GM12878 (cell line): ENCODE results near the gene NLGN1. TPM values are rescaled to one million over a fixed set of nuclear protein-coding genes. Genes with fewer than 3 reads are reported as not detected.

Experiments used
- ATAC-seq: fragments of 200-7000 bp; cut with Tn5 transposase; 3 replicates; pipeline ENCODE4 v1.9.1; 2020; ENCODE audit warnings: mild to moderate bottlenecking, moderate library complexity
- BruUV-seq: library from RNA; stranded (reverse); fragments of 400-500 nt; replicated peaks from 2 replicates; lab custom pipeline; 2021; lab: Mats Ljungman, UMichigan
- CTCF ChIA-PET: fragments of 300-600 bp; sonication (Branson Sonifier 250); formaldehyde crosslinking; extraction: SDS; loops from one replicate; lab custom pipeline; 2021; ENCODE audit warnings: inconsistent platforms; lab: Yijun Ruan, JAX
- POLR2A ChIA-PET: fragments of 350-600 bp; formaldehyde crosslinking; extraction: SDS; loops from one replicate; lab custom pipeline; 2021; ENCODE audit warnings: inconsistent platforms; lab: Charles Lee
- RAD21 ChIA-PET: fragments of 300-600 bp; sonication (Branson Sonifier 250); formaldehyde crosslinking; loops from one replicate; lab custom pipeline; 2023; ENCODE audit warnings: antibody characterized with exemption; ENCODE audit not compliant: unreplicated experiment; lab: Charles Lee
- SMC1A ChIA-PET: fragments of 300-600 bp; sonication (Branson Sonifier 250); formaldehyde crosslinking; loops from one replicate; lab custom pipeline; 2023; ENCODE audit not compliant: unreplicated experiment, uncharacterized antibody; lab: Charles Lee
- DNase-seq: peaks from one replicate; pipeline ENCODE4 v3.0.0-alpha.2; 2011; ENCODE audit warnings: low read depth, low spot score
- FAIRE-seq: peaks from 3 replicates; lab custom pipeline; 2011; peaks lifted over from hg19 to GRCh38; lab: Jason Lieb, UNC
- H2AFZ ChIP-seq: 2 replicates; pipeline ENCODE4 v1.6.0; 2011; ENCODE audit warnings: low read depth, low read length, control low read depth; ENCODE audit not compliant: control insufficient read depth
- H3K27ac ChIP-seq: 2 replicates; pipeline ENCODE4 v1.5.1; 2011; ENCODE audit warnings: control low read depth; ENCODE audit not compliant: control insufficient read depth, insufficient read depth
- H3K27me3 ChIP-seq, 2 experiments: replicated peaks in 1 of 2; 2 replicates each; pipeline versions ENCODE4 v1.6.0 to v1.6.1; 2011; ENCODE audit warnings: low read length in 1 of 2; ENCODE audit not compliant: control insufficient read depth in 2 of 2, insufficient read depth in 2 of 2
- H3K36me3 ChIP-seq, 2 experiments: 2 replicates each; pipeline ENCODE4 v1.5.1; 2011; ENCODE audit warnings: low read length in 1 of 2; ENCODE audit not compliant: control insufficient read depth in 2 of 2, insufficient read depth in 2 of 2
- H3K4me1 ChIP-seq: 2 replicates; pipeline ENCODE4 v1.6.1; 2011; ENCODE audit warnings: mild to moderate bottlenecking, low read length, moderate library complexity, mixed read lengths; ENCODE audit not compliant: control insufficient read depth, insufficient read depth
- H3K4me2 ChIP-seq: 2 replicates; pipeline ENCODE4 v1.6.0; 2011; ENCODE audit warnings: control low read depth; ENCODE audit not compliant: control insufficient read depth, insufficient read depth
- H3K4me3 ChIP-seq: fragments of 200-600 bp; sonication (generic); 2 replicates; pipeline ENCODE4 v1.5.1; 2016
- H3K79me2 ChIP-seq: 2 replicates; pipeline ENCODE4 v1.6.0; 2011; ENCODE audit warnings: low read length; ENCODE audit not compliant: control insufficient read depth, insufficient read depth
- H3K9ac ChIP-seq: 2 replicates; pipeline ENCODE4 v1.8.0; 2011; ENCODE audit warnings: low read length, control low read depth, mixed read lengths; ENCODE audit not compliant: control insufficient read depth, insufficient read depth
- H3K9me3 ChIP-seq: replicated peaks from 3 replicates; pipeline ENCODE4 v1.5.1; 2011; ENCODE audit warnings: mild to moderate bottlenecking, low read length; ENCODE audit not compliant: control insufficient read depth, insufficient read depth
- H4K20me1 ChIP-seq: 2 replicates; pipeline ENCODE4 v1.6.0; 2011; ENCODE audit not compliant: control insufficient read depth, insufficient read depth
- CHD4 ChIP-seq: fragments of 200-600 bp; sonication (generic); IDR thresholded peaks from 2 replicates; pipeline ENCODE4 v1.6.1; 2016; ENCODE audit warnings: mild to moderate bottlenecking
- CREM ChIP-seq: IDR thresholded peaks from 2 replicates; pipeline ENCODE4 v1.6.1; 2014; ENCODE audit warnings: antibody characterized with exemption, low read depth
- ESRRA ChIP-seq: IDR thresholded peaks from 2 replicates; pipeline ENCODE4 v1.6.1; 2012; ENCODE audit warnings: mild to moderate bottlenecking, low read length, improper control_type of control experiment
- GABPA ChIP-seq: IDR thresholded peaks from 2 replicates; pipeline ENCODE4 v1.6.1; 2014; ENCODE audit warnings: antibody characterized with exemption, low read depth, mild to moderate bottlenecking, inconsistent platforms
- HDGF ChIP-seq: fragments of 450-650 bp; IDR thresholded peaks from 2 replicates; pipeline ENCODE4 v1.6.1; 2016; ENCODE audit warnings: antibody characterized with exemption
- KAT2A ChIP-seq: conservative IDR thresholded peaks from 2 replicates; pipeline ENCODE4 v1.6.1; 2011; ENCODE audit warnings: low read depth, low read length; ENCODE audit not compliant: control insufficient read depth
- PAX8 ChIP-seq: fragments of 450-650 bp; IDR thresholded peaks from 2 replicates; pipeline ENCODE4 v1.6.1; 2017; ENCODE audit warnings: mild to moderate bottlenecking, moderate library complexity
- SIN3A ChIP-seq: IDR thresholded peaks from 2 replicates; pipeline ENCODE4 v1.6.1; 2012; ENCODE audit warnings: low read depth, low read length, improper control_type of control experiment
- STAT1 ChIP-seq: fragments of 450-650 bp; conservative IDR thresholded peaks from 2 replicates; pipeline ENCODE4 v1.6.1; 2014; ENCODE audit warnings: antibody characterized with exemption, mild to moderate bottlenecking
- TCF3 ChIP-seq: IDR thresholded peaks from 2 replicates; pipeline ENCODE4 v1.6.1; 2012; ENCODE audit warnings: low read depth, mild to moderate bottlenecking, low read length, borderline replicate concordance; ENCODE audit not compliant: insufficient read depth
- ZBTB33 ChIP-seq: fragments of 450-650 bp; IDR thresholded peaks from 2 replicates; pipeline ENCODE4 v1.6.1; 2017; ENCODE audit warnings: mild to moderate bottlenecking
- WGBS: methylation state at CpG from one replicate; pipeline ENCODE4 v1.1.6; 2016; ENCODE audit warnings: low lambda C conversion rate; ENCODE audit not compliant: insufficient replicate concordance, insufficient coverage; ENCODE audit errors: missing lambda C conversion rate; 5-methylcytosine and 5-hydroxymethylcytosine counted together
- in situ Hi-C: fragments of 300-500 bp; cut with MboI; formaldehyde crosslinking; loops from 9 replicates; pipeline ENCODE4 v1.14.3; 2018; ENCODE audit warnings: mixed read lengths
- intact Hi-C: fragments of 100-400 bp; cut with micrococcal nuclease; formaldehyde crosslinking; loops from one replicate; pipeline ENCODE4 v1.14.2; 2022; ENCODE audit not compliant: unreplicated experiment
- polyA plus RNA-seq, 11 experiments: library from polyadenylated mRNA; depleted of rRNA in 4 of 11; unstranded in 6 of 11; stranded (reverse) in 5 of 11; fragments of >200 nt; fragmentation: Nextera tagmentation in 4 of 11; fragmentation: Illumina TruSeq in 1 of 11; extraction: Ambion mirVana in 4 of 11; extraction: Trizol in 1 of 11; gene quantifications; 1 replicate in 1 of 11; 2 replicates in 10 of 11; pipeline versions ENCODE4 v1.2.1 to v1.2.3, GENCODE V29; 2011 to 2016; ENCODE audit warnings: inconsistent platforms in 2 of 11, missing spikeins in 2 of 11, low read depth in 1 of 11
- total RNA-seq, 4 experiments: library from RNA; depleted of rRNA in 3 of 4; stranded (reverse); fragments of >200 nt in 3 of 4; fragmentation: Illumina TruSeq in 1 of 4; extraction: Trizol in 1 of 4; gene quantifications; 2 replicates each; pipeline versions ENCODE4 v1.2.1 to v1.2.3, GENCODE V29; 2013 to 2021

The NLGN1 gene
- total and polyA plus RNA-seq, 10 of the 15 experiments (the other 5 are each of a cell fraction or from before 2014, with no cell fraction given) = not detected

- CTCF ChIA-PET = interaction anchor here (1.2 kb wide), 1 partner anchor 13 kb away, joined by 3 read pairs; no protein-coding TSS in a partner anchor
- WGBS = 54% methylated on average over 3 of the region's 3 CpGs
- Histone ChIP-seq H3K9me3 (no peaks in the 10 kb centered on the region), H3K27me3 (no peaks in the 10 kb centered on the region), H3K27ac (no peak overlapping the region), H3K4me1 (no peaks in the 10 kb centered on the region), H3K79me2 (no peaks in the 10 kb centered on the region), H4K20me1 (no peaks in the 10 kb centered on the region), H3K4me3 (no peak overlapping the region), H3K36me3 (no peaks in the 10 kb centered on the region), H3K9ac (no peak overlapping the region), H2AFZ (no peak overlapping the region), H3K4me2 (no peak overlapping the region)
- ATAC-seq (no peak), DNase-seq (no peak), FAIRE-seq (no peak)
- SMC1A ChIA-PET = no interaction called here
- POLR2A ChIA-PET = no interaction called here
- no TSS peak for BruUV-seq
- in situ Hi-C loops (no loop called here), intact Hi-C loops (no loop called here)
- TF ChIP-seq CHD4 (no peak), ESRRA (no peak), ZBTB33 (no peak), GABPA (no peak), TCF3 (no peak), HDGF (no peak), CREM (no peak), KAT2A (no peak), SIN3A (no peak), PAX8 (no peak), STAT1 (no peak)
- RAD21 ChIA-PET = no interaction called here
Measured at GRCh38 chr3:173814809-173815208, 417.3 kb downstream of the NLGN1 start.
